ENCODE measurements around the gene AUTS2. TPM values are rescaled to one million over a fixed set of nuclear protein-coding genes. Genes with fewer than 3 reads are reported as not detected.

AUTS2 gene
- total RNA-seq, 1 experiment from 2014 or later: 50.0 TPM

GRCh38 chr7:69818636-69819332 is 220.5 kb downstream of the AUTS2 start:
- ChIA-PET CTCF (interaction anchor here (1.1 kb wide), 2 partner anchors 19 to 751 kb away, joined by 3 read pairs; no protein-coding TSS in a partner anchor), POLR2A (no interaction called here)
- Mint-ChIP-seq H3K27me3 (ENCODE audit: low read depth) (peaks cover 17% of the 10 kb centered on the region), H3K4me3 (no peak overlapping the region), H3K36me3 (no peaks in the 10 kb centered on the region), H3K9me3 (peaks cover 3% of the 10 kb centered on the region; the same call in 1 of the 2 replicates), H3K27ac (no peak overlapping the region), H3K4me1 (peaks cover 43% of the 10 kb centered on the region)
- TF ChIP-seq GABPB1 (CRISPR knock-in tag; IDR thresholded peaks at IDR 0.05) (no peak), HMGA2 (CRISPR knock-in tag; IDR thresholded peaks at IDR 0.05) (no peak), MYBL2 (CRISPR knock-in tag; IDR thresholded peaks at IDR 0.05) (no peak), ZNF532 (CRISPR knock-in tag; IDR thresholded peaks at IDR 0.05; ENCODE audit: borderline replicate concordance) (no peak), CREM (CRISPR knock-in tag; IDR thresholded peaks at IDR 0.05) (no peak), PREB (CRISPR knock-in tag; IDR thresholded peaks at IDR 0.05; ENCODE audit: borderline replicate concordance) (no peak), ZBTB21 (CRISPR knock-in tag; IDR thresholded peaks at IDR 0.05; ENCODE audit: borderline replicate concordance) (no peak), MAX (CRISPR knock-in tag; IDR thresholded peaks at IDR 0.05) (no peak), SMAD4 (CRISPR knock-in tag; IDR thresholded peaks at IDR 0.05) (no peak), CBFB (CRISPR knock-in tag; IDR thresholded peaks at IDR 0.05; ENCODE audit: low read depth) (no peak), ZNF219 (CRISPR knock-in tag; IDR thresholded peaks at IDR 0.05; ENCODE audit: borderline replicate concordance) (no peak), RORB (CRISPR knock-in tag; IDR thresholded peaks at IDR 0.05) (no peak), TEAD1 (CRISPR knock-in tag; IDR thresholded peaks at IDR 0.05) (no peak), OVOL2 (CRISPR knock-in tag; IDR thresholded peaks at IDR 0.05; ENCODE audit: borderline replicate concordance) (no peak), ATF6 (CRISPR knock-in tag; IDR thresholded peaks at IDR 0.05) (no peak), ZNF317 (CRISPR knock-in tag; IDR thresholded peaks at IDR 0.05; ENCODE audit: borderline replicate concordance, low read depth) (no peak), IRF1 (CRISPR knock-in tag; IDR thresholded peaks at IDR 0.05) (no peak), ZNF396 (CRISPR knock-in tag; IDR thresholded peaks at IDR 0.05; ENCODE audit: borderline replicate concordance) (no peak), ZNF425 (CRISPR knock-in tag; conservative IDR thresholded peaks at IDR 0.05) (no peak)
- ATAC-seq: no peak
- no peak for DNase-seq (ENCODE audit: low spot score)
